Endothelial cell of umbilical vein (primary cell): ENCODE results near the gene CD300LF. TPM values are rescaled to one million over a fixed set of nuclear protein-coding genes. Genes with fewer than 3 reads are reported as not detected.

Experiments used
- BruUV-seq: library from RNA; stranded (reverse); fragments of 400-500 nt; replicated peaks from 2 replicates; lab custom pipeline; 2021; lab: Mats Ljungman, UMichigan
- CTCF ChIA-PET: fragments of 300-600, 350-600 bp; sonication (Branson Sonifier 250); formaldehyde crosslinking; loops from one replicate; lab custom pipeline; 2021; ENCODE audit warnings: antibody characterized with exemption, inconsistent platforms; lab: Charles Lee
- POLR2A ChIA-PET: fragments of 300-600, 350-600 bp; sonication (Branson Sonifier 250); formaldehyde crosslinking; loops from one replicate; lab custom pipeline; 2021; ENCODE audit warnings: antibody characterized with exemption, inconsistent platforms; lab: Charles Lee
- DNase-seq: peaks from one replicate; pipeline ENCODE4 v3.0.0-alpha.2; 2011; ENCODE audit warnings: low read depth, low spot score
- FAIRE-seq: peaks from 2 replicates; lab custom pipeline; 2011; peaks lifted over from hg19 to GRCh38; lab: Jason Lieb, UNC
- H2AFZ ChIP-seq: 2 replicates; pipeline ENCODE4 v1.6.0; 2012; ENCODE audit warnings: low read depth, low read length, control low read depth, inconsistent platforms
- H3K27ac ChIP-seq: 2 replicates; pipeline ENCODE4 v1.5.1; 2011; ENCODE audit warnings: low read depth, mild to moderate bottlenecking, control low read depth, low read length, moderate library complexity; ENCODE audit not compliant: insufficient read depth
- H3K27me3 ChIP-seq, 2 experiments: 2 replicates each; pipeline versions ENCODE4 v1.6.0 to v1.6.1; 2011; ENCODE audit warnings: low read length in 2 of 2, mixed read lengths in 1 of 2; ENCODE audit not compliant: control insufficient read depth in 2 of 2, insufficient read depth in 2 of 2
- H3K36me3 ChIP-seq, 2 experiments: 2 replicates in 1 of 2; 3 replicates in 1 of 2; pipeline ENCODE4 v1.5.1; 2011; ENCODE audit warnings: low read length in 2 of 2, mild to moderate bottlenecking in 1 of 2, moderate library complexity in 1 of 2; ENCODE audit not compliant: control insufficient read depth in 2 of 2, insufficient read depth in 2 of 2; ENCODE audit errors: extremely low read depth in 1 of 2
- H3K4me1 ChIP-seq: 3 replicates; pipeline ENCODE4 v1.5.1; 2011; ENCODE audit warnings: mild to moderate bottlenecking, low read length; ENCODE audit not compliant: control insufficient read depth, insufficient read depth; ENCODE audit errors: extremely low read depth
- H3K4me2 ChIP-seq: 2 replicates; pipeline ENCODE4 v1.6.1; 2011; ENCODE audit warnings: low read length, control low read depth, mixed read lengths; ENCODE audit not compliant: insufficient read depth
- H3K4me3 ChIP-seq, 3 experiments: fragments of 200-600 bp in 1 of 3; sonication (generic), shearing (Covaris generic) in 1 of 3; replicated peaks in 1 of 3; 2 replicates each; pipeline ENCODE4 v1.5.1; 2011 to 2016; ENCODE audit warnings: control low read depth in 3 of 3, low read length in 3 of 3, mild to moderate bottlenecking in 2 of 3, inconsistent platforms in 1 of 3, low read depth in 1 of 3, moderate library complexity in 1 of 3; ENCODE audit not compliant: insufficient read depth in 1 of 3
- H3K79me2 ChIP-seq: 2 replicates; pipeline ENCODE4 v1.6.0; 2012; ENCODE audit warnings: low read length, inconsistent platforms; ENCODE audit not compliant: control insufficient read depth, insufficient read depth
- H3K9ac ChIP-seq: replicated peaks from 2 replicates; pipeline ENCODE3; 2011; ENCODE audit warnings: low read length, control low read depth; ENCODE audit not compliant: insufficient read depth; ENCODE audit errors: extremely low read depth
- H3K9me1 ChIP-seq: replicated peaks from 3 replicates; pipeline ENCODE4 v1.6.0; 2011; ENCODE audit warnings: mild to moderate bottlenecking, low read length; ENCODE audit not compliant: control insufficient read depth, insufficient read depth; ENCODE audit errors: extremely low read depth
- H3K9me3 ChIP-seq: replicated peaks from 2 replicates; pipeline ENCODE4 v1.5.1; 2012; ENCODE audit warnings: low read length, inconsistent platforms; ENCODE audit not compliant: control insufficient read depth, insufficient read depth
- H4K20me1 ChIP-seq: replicated peaks from 2 replicates; pipeline ENCODE3; 2011; ENCODE audit warnings: mild to moderate bottlenecking, low read length; ENCODE audit not compliant: control insufficient read depth, insufficient read depth; ENCODE audit errors: extremely low read depth
- CTCF ChIP-seq, 2 donors: IDR thresholded peaks; 1 replicate in 1 of 2; 2 replicates in 1 of 2; pipeline ENCODE4 v1.5.1; 2011; ENCODE audit warnings: low read length in 2 of 2, mild to moderate bottlenecking in 2 of 2, moderate library complexity in 2 of 2, control low read depth in 1 of 2, inconsistent platforms in 1 of 2, low read depth in 1 of 2; ENCODE audit not compliant: insufficient read depth in 1 of 2; ENCODE audit errors: extremely low read depth in 1 of 2
- EZH2 ChIP-seq: IDR thresholded peaks from 2 replicates; pipeline ENCODE4 v1.6.1; 2012; ENCODE audit warnings: borderline replicate concordance, low read depth, mild to moderate bottlenecking, moderate library complexity, low read length, inconsistent platforms; ENCODE audit not compliant: severe bottlenecking
- FOS ChIP-seq: IDR thresholded peaks from 2 replicates; pipeline ENCODE4 v1.6.1; 2011; ENCODE audit warnings: mild to moderate bottlenecking, low read length, moderate library complexity, borderline replicate concordance; ENCODE audit not compliant: insufficient read depth
- GATA2 ChIP-seq: IDR thresholded peaks from 2 replicates; pipeline ENCODE4 v1.7.0; 2011; ENCODE audit warnings: low read depth, mild to moderate bottlenecking, moderate library complexity, mixed read lengths, low read length; ENCODE audit not compliant: insufficient read length, insufficient read depth
- JUN ChIP-seq: IDR thresholded peaks from 2 replicates; pipeline ENCODE4 v1.6.1; 2011; ENCODE audit warnings: borderline replicate concordance, low read depth; ENCODE audit not compliant: insufficient read length, insufficient read depth
- MAX ChIP-seq: IDR thresholded peaks from 2 replicates; pipeline ENCODE4 v1.6.1; 2011; ENCODE audit not compliant: insufficient read depth, insufficient read length
- MYC ChIP-seq: IDR thresholded peaks from one replicate; pipeline ENCODE4 v1.6.1; 2011; ENCODE audit warnings: mild to moderate bottlenecking, low read depth, low read length
- POLR2A ChIP-seq: IDR thresholded peaks from 2 replicates; pipeline ENCODE4 v1.6.1; 2012; ENCODE audit warnings: low read depth, mild to moderate bottlenecking, control low read depth, low read length
- POLR2AphosphoS5 ChIP-seq: IDR thresholded peaks from 2 replicates; pipeline ENCODE4 v1.6.1; 2012; ENCODE audit warnings: low read depth, mild to moderate bottlenecking, control low read depth, low read length, moderate library complexity; ENCODE audit not compliant: insufficient read depth
- dilution Hi-C: fragments of 300-500 bp; cut with MboI; formaldehyde crosslinking; loops from one replicate; pipeline ENCODE4 v1.15.0; 2019; ENCODE audit warnings: low sequenced_read_pairs; ENCODE audit not compliant: extremely low pct_ligation_motif_present
- intact Hi-C: fragments of 100-400 bp; cut with micrococcal nuclease; formaldehyde crosslinking; loops from one replicate; pipeline ENCODE4 v1.10.0; 2022
- polyA plus RNA-seq, 4 experiments: library from polyadenylated mRNA; depleted of rRNA in 3 of 4; stranded (reverse) in 3 of 4; unstranded in 1 of 4; fragments of >200 nt; gene quantifications; 2 replicates each; pipeline versions ENCODE4 v1.2.1 to v1.2.3, GENCODE V29; 2011 to 2012; ENCODE audit warnings: missing spikeins in 1 of 4
- total RNA-seq: library from RNA; stranded (reverse); gene quantifications from 2 replicates; pipeline ENCODE4 v1.2.3, GENCODE V29; 2021

Gene CD300LF
- total and polyA plus RNA-seq, 2 donors (not counting 3 experiments of a cell fraction or from before 2014, with no cell fraction given) = not detected

- POLR2A ChIA-PET = no interaction called here
- intact Hi-C loops = no loop called here
- Histone ChIP-seq H3K79me2 (no peaks in the 10 kb centered on the region), H3K9me3 (no peaks in the 10 kb centered on the region), H3K4me3 (no peak overlapping the region), H3K9me1 (no peaks in the 10 kb centered on the region), H3K27ac (no peak overlapping the region), H3K9ac (no peak overlapping the region), H3K4me2 (no peak overlapping the region), H3K27me3 (no peaks in the 10 kb centered on the region), H3K36me3 (no peaks in the 10 kb centered on the region), H4K20me1 (no peaks in the 10 kb centered on the region), H3K4me1 (peaks cover 7% of the 10 kb centered on the region), H2AFZ (no peak overlapping the region)
- CTCF ChIA-PET = interaction anchor here (0.8 to 3.3 kb wide), 5 partner anchors 11 to 99 kb away, joined by 3 to 25 read pairs (median 3); no protein-coding TSS in a partner anchor
- DNase-seq = no peak
- dilution Hi-C loops = no loop called here
- no peak for FAIRE-seq
- TF ChIP-seq POLR2A = no peak
- TF ChIP-seq GATA2 = no peak
- no peak for TF ChIP-seq MAX
- TF ChIP-seq CTCF (IDR thresholded peaks at IDR 0.05; ENCODE audit: extremely low read depth in 1 of 2, insufficient read depth in 1 of 2, low read depth in 1 of 2, low read length in 2 of 2) = no peak
- no peak for TF ChIP-seq EZH2
- TF ChIP-seq JUN = no peak
- no peak for TF ChIP-seq MYC
- no peak for TF ChIP-seq FOS
- no peak for TF ChIP-seq POLR2AphosphoS5
- no TSS peak for BruUV-seq
Observed at GRCh38 chr17:74759941-74760340, 47.2 kb upstream of the CD300LF start.
